IMR-90 (cell line): Measurements from ENCODE around the gene DCDC2B. TPM values are rescaled to one million over a fixed set of nuclear protein-coding genes. Genes with fewer than 3 reads are reported as not detected.

Experiments used
- ATAC-seq: fragments of 200-7000 bp; cut with Tn5 transposase; 2 replicates; pipeline ENCODE4 v1.9.1; 2020; ENCODE audit warnings: low read depth, mild to moderate bottlenecking, moderate library complexity
- BruUV-seq: library from RNA; stranded (reverse); fragments of 400-500 nt; replicated peaks from 2 replicates; lab custom pipeline; 2021; lab: Mats Ljungman, UMichigan
- CTCF ChIA-PET: fragments of 300-600 bp; formaldehyde crosslinking; extraction: SDS; loops from one replicate; lab custom pipeline; 2021; ENCODE audit warnings: antibody characterized with exemption; lab: Yijun Ruan, JAX
- POLR2A ChIA-PET: fragments of 300-600 bp; sonication (Branson Sonifier 250); formaldehyde crosslinking; loops from one replicate; lab custom pipeline; 2022; ENCODE audit warnings: antibody characterized with exemption; ENCODE audit not compliant: unreplicated experiment; lab: Charles Lee
- DNase-seq: peaks from one replicate; pipeline ENCODE4 v3.0.0; 2013
- H2AFZ ChIP-seq: replicated peaks from 2 replicates; pipeline ENCODE3; 2013; ENCODE audit warnings: low read length, mild to moderate bottlenecking; ENCODE audit not compliant: poor library complexity
- H2AK5ac ChIP-seq: 2 replicates; pipeline ENCODE4 v1.6.1; 2013; ENCODE audit warnings: low read depth, low read length, inconsistent platforms
- H2AK9ac ChIP-seq: replicated peaks from 2 replicates; pipeline ENCODE3; 2013; ENCODE audit warnings: mild to moderate bottlenecking, low read depth, low read length, moderate library complexity; ENCODE audit not compliant: poor library complexity
- H2BK120ac ChIP-seq: 2 replicates; pipeline ENCODE4 v1.6.1; 2013; ENCODE audit warnings: low read depth, low read length, inconsistent platforms
- H2BK15ac ChIP-seq: 3 replicates; pipeline ENCODE4 v1.6.1; 2013; ENCODE audit warnings: low read depth, low read length, inconsistent platforms
- H2BK20ac ChIP-seq: 2 replicates; pipeline ENCODE4 v1.6.1; 2013; ENCODE audit warnings: low read depth, mild to moderate bottlenecking, inconsistent platforms, low read length, moderate library complexity
- H2BK5ac ChIP-seq: 2 replicates; pipeline ENCODE4 v1.6.1; 2013; ENCODE audit warnings: mild to moderate bottlenecking, low read depth, low read length, inconsistent platforms; ENCODE audit not compliant: poor library complexity, severe bottlenecking
- H3K14ac ChIP-seq: replicated peaks from 2 replicates; pipeline ENCODE4 v1.6.1; 2013; ENCODE audit warnings: low read depth, low read length, inconsistent platforms
- H3K18ac ChIP-seq: 2 replicates; pipeline ENCODE4 v1.6.1; 2013; ENCODE audit warnings: low read depth, low read length, control low read depth
- H3K23ac ChIP-seq: 2 replicates; pipeline ENCODE4 v1.6.1; 2013; ENCODE audit warnings: low read depth, low read length, inconsistent platforms
- H3K27ac ChIP-seq: 2 replicates; pipeline ENCODE4 v1.5.1; 2013; ENCODE audit warnings: mild to moderate bottlenecking, control low read depth, low read length; ENCODE audit not compliant: insufficient read depth
- H3K27me3 ChIP-seq: 2 replicates; pipeline ENCODE4 v1.6.1; 2013; ENCODE audit warnings: low read length; ENCODE audit not compliant: control insufficient read depth, insufficient read depth
- H3K36me3 ChIP-seq: 2 replicates; pipeline ENCODE4 v1.6.1; 2013; ENCODE audit warnings: low read length, mixed read lengths; ENCODE audit not compliant: control insufficient read depth, insufficient read depth
- H3K4ac ChIP-seq: 2 replicates; pipeline ENCODE4 v1.6.1; 2013; ENCODE audit warnings: low read depth, low read length, inconsistent platforms
- H3K4me1 ChIP-seq: 2 replicates; pipeline ENCODE4 v1.6.1; 2013; ENCODE audit warnings: low read length, mixed read lengths; ENCODE audit not compliant: control insufficient read depth, insufficient read depth
- H3K4me2 ChIP-seq: 2 replicates; pipeline ENCODE4 v1.6.1; 2013; ENCODE audit warnings: low read depth, mild to moderate bottlenecking, control low read depth, low read length, moderate library complexity
- H3K4me3 ChIP-seq: 2 replicates; pipeline ENCODE4 v1.5.1; 2013; ENCODE audit warnings: low read depth, mild to moderate bottlenecking, control low read depth, low read length, moderate library complexity; ENCODE audit not compliant: insufficient read depth
- H3K56ac ChIP-seq: 2 replicates; pipeline ENCODE4 v1.6.1; 2013; ENCODE audit warnings: low read length, inconsistent platforms; ENCODE audit not compliant: insufficient read depth; ENCODE audit errors: extremely low read depth
- H3K79me1 ChIP-seq, 2 experiments: 2 replicates each; pipeline ENCODE4 v1.6.1; 2013; ENCODE audit warnings: low read length in 2 of 2, inconsistent platforms in 1 of 2, low read depth in 1 of 2
- H3K9ac ChIP-seq: 2 replicates; pipeline ENCODE4 v1.6.1; 2013; ENCODE audit warnings: low read depth, low read length, control low read depth
- H3K9me1 ChIP-seq: 2 replicates; pipeline ENCODE4 v1.6.1; 2013; ENCODE audit warnings: low read length, inconsistent platforms; ENCODE audit not compliant: insufficient read depth
- H3K9me3 ChIP-seq: 2 replicates; pipeline ENCODE4 v1.6.1; 2013; ENCODE audit warnings: low read length; ENCODE audit not compliant: control insufficient read depth, insufficient read depth
- H4K20me1 ChIP-seq: 2 replicates; pipeline ENCODE4 v1.6.1; 2013; ENCODE audit warnings: low read length, inconsistent platforms; ENCODE audit not compliant: insufficient read depth
- H4K5ac ChIP-seq: 2 replicates; pipeline ENCODE4 v1.6.1; 2013; ENCODE audit warnings: mild to moderate bottlenecking, low read depth, low read length, control low read depth
- H4K8ac ChIP-seq, 2 experiments: 2 replicates each; pipeline ENCODE4 v1.6.1; 2013; ENCODE audit warnings: low read depth in 2 of 2, low read length in 2 of 2, control low read depth in 1 of 2, inconsistent platforms in 1 of 2
- H4K91ac ChIP-seq: 2 replicates; pipeline ENCODE4 v1.6.1; 2013; ENCODE audit warnings: low read depth, low read length, inconsistent platforms; ENCODE audit not compliant: insufficient read depth
- BHLHE40 ChIP-seq: fragments of 150-350 bp; IDR thresholded peaks from 2 replicates; pipeline ENCODE4 v1.6.1; 2016; ENCODE audit warnings: mild to moderate bottlenecking, low read depth, low read length
- CHD1 ChIP-seq: IDR thresholded peaks from 2 replicates; pipeline ENCODE4 v1.6.1; 2012; ENCODE audit warnings: low read depth, low read length, improper control_type of control experiment
- FOS ChIP-seq: fragments of 150-350 bp; IDR thresholded peaks from 2 replicates; pipeline ENCODE4 v1.6.1; 2016; ENCODE audit warnings: low read depth, low read length
- MAFK ChIP-seq: IDR thresholded peaks from 2 replicates; pipeline ENCODE4 v1.6.1; 2012; ENCODE audit warnings: low read depth, low read length, improper control_type of control experiment
- MAZ ChIP-seq: IDR thresholded peaks from 2 replicates; pipeline ENCODE4 v1.6.1; 2012; ENCODE audit warnings: low read depth, mild to moderate bottlenecking, low read length, improper control_type of control experiment, moderate library complexity, borderline replicate concordance
- MXI1 ChIP-seq: IDR thresholded peaks from 2 replicates; pipeline ENCODE4 v1.6.1; 2012; ENCODE audit warnings: low read depth, mild to moderate bottlenecking, low read length, moderate library complexity, borderline replicate concordance
- NFE2L2 ChIP-seq: fragments of 150-350 bp; IDR thresholded peaks from 2 replicates; pipeline ENCODE4 v1.6.1; 2016; ENCODE audit warnings: low read depth, mild to moderate bottlenecking, low read length
- RAD21 ChIP-seq: IDR thresholded peaks from 2 replicates; pipeline ENCODE4 v1.6.1; 2012; ENCODE audit warnings: low read length, improper control_type of control experiment
- RCOR1 ChIP-seq: IDR thresholded peaks from 2 replicates; pipeline ENCODE4 v1.6.1; 2012; ENCODE audit warnings: mild to moderate bottlenecking, low read length, improper control_type of control experiment; ENCODE audit not compliant: insufficient replicate concordance
- SMC3 ChIP-seq: fragments of 150-350 bp; IDR thresholded peaks from 2 replicates; pipeline ENCODE4 v1.6.1; 2016; ENCODE audit warnings: low read depth, mild to moderate bottlenecking, antibody characterized with exemption, low read length, moderate library complexity
- USF2 ChIP-seq: fragments of 150-350 bp; IDR thresholded peaks from 2 replicates; pipeline ENCODE4 v1.6.1; 2017; ENCODE audit warnings: mild to moderate bottlenecking, antibody characterized with exemption, low read length, low read depth
- WGBS, 2 experiments: methylation state at CpG; one replicate each; pipeline versions ENCODE4 v1.1.5 to v1.1.7; 2013; ENCODE audit warnings: missing lambda C conversion rate in 2 of 2; ENCODE audit not compliant: insufficient read length in 1 of 2; ENCODE audit errors: extremely low coverage in 2 of 2; 5-methylcytosine and 5-hydroxymethylcytosine counted together
- dilution Hi-C: fragments of 300-500 bp; cut with HindIII; formaldehyde crosslinking; loops from one replicate; pipeline ENCODE4 v1.14.3; 2018; ENCODE audit warnings: low sequenced_read_pairs; ENCODE audit not compliant: unreplicated experiment
- in situ Hi-C: fragments of 300-500 bp; cut with MboI; formaldehyde crosslinking; loops from 3 replicates; pipeline ENCODE4 v1.14.3; 2019; ENCODE audit warnings: low sequenced_read_pairs, inconsistent platforms, mixed read lengths
- intact Hi-C: fragments of 100-400 bp; cut with micrococcal nuclease; formaldehyde crosslinking; loops from 2 replicates; pipeline ENCODE4 v1.10.0; 2022
- polyA plus RNA-seq, 3 experiments: library from polyadenylated mRNA; depleted of rRNA; stranded (reverse); fragments of >200 nt; gene quantifications; 2 replicates each; pipeline ENCODE4 v1.2.3, GENCODE V29; 2012; ENCODE audit warnings: low replicate concordance in 1 of 3
- total RNA-seq: library from RNA; depleted of rRNA; stranded (reverse); fragments of >200 nt; gene quantifications from 2 replicates; pipeline ENCODE4 v1.2.3, GENCODE V29; 2012
- TF ChIP-seq, protein P1 (sequence below): fragments of 150-350 bp; IDR thresholded peaks from 2 replicates; pipeline ENCODE4 v1.6.1; 2016; ENCODE audit warnings: low read depth, mild to moderate bottlenecking, low read length, moderate library complexity, borderline replicate concordance

The DCDC2B gene
- total and polyA plus RNA-seq, 2 of the 4 experiments (the other 2 are of a cell fraction), result not detected

DNA sequence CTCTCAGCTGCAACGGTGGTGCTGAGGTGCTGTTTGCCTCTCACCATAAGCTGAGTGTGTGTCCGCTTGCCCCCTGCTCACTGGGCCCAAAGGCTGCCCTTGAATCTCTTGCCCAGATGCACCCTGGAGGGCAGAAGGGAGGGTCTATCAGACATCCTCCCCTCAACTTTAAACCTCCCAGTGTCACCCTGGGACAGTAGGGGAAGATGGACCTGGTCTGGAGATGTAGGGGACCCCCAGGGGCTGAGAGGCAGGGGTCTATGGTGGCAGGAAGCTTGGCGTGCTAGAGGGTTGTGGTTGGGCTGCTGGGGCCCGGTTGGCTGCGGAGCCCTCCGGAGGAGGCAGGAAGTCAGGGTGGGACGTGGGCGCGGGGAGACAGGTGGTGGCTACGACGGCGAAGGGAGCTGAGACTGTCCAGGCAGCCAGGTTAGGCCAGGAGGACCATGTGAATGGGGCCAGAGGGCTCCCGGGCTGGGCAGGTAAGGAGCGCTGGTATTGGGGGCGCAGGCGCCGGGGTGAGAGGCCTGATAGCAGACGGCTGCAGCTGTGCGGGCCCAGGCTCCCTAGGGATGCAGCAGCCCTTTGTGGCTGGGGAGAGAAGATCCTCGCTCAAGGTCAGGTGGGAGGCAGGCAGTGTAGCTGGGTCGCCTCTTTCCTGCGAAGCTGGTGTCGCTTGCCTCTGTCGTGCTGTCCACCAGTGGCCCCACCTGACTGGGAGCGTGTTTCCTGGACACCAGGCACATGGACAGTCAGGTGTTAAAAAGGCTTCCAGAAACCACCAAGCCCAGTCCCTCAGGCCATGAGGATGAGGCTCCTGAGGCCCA lies 42.2 kb downstream of the DCDC2B start, which contains the start of gene LCK (continued):
- no peak for TF ChIP-seq SMC3

- Histone ChIP-seq H3K4me2 (no peak overlapping the region), H3K4me3 (no peak overlapping the region), H4K91ac (no peak overlapping the region), H3K27ac (no peak overlapping the region), H3K4me1 (no peaks in the 10 kb centered on the region), H3K23ac (no peak overlapping the region), H2AK9ac (no peak overlapping the region), H3K36me3 (no peaks in the 10 kb centered on the region), H3K9ac (no peak overlapping the region), H3K27me3 (peaks cover 2% of the 10 kb centered on the region; the same call in 1 of the 2 replicates), H2AK5ac (no peak overlapping the region), H3K79me1 (no peaks in the 10 kb centered on the region), H3K18ac (no peak overlapping the region), H4K8ac (no peak overlapping the region), H3K56ac (no peak overlapping the region), H3K9me1 (no peaks in the 10 kb centered on the region), H2BK20ac (no peak overlapping the region), H2BK15ac (no peak overlapping the region), H2BK120ac (no peak overlapping the region), H3K4ac (no peak overlapping the region), H4K20me1 (no peaks in the 10 kb centered on the region), H3K9me3 (no peaks in the 10 kb centered on the region), H2BK5ac (no peak overlapping the region), H2AFZ (peak overlapping the region; percentile 18), H3K14ac (no peak overlapping the region), H4K5ac (no peak overlapping the region)
- no peak for ATAC-seq
- intact Hi-C loops, result no loop called here
- in situ Hi-C loops, result no loop called here
- 60% methylated on average over 1 of the region's 10 CpGs; no CpG with 5 or more reads in 1 of the 2 experiments for WGBS, 2 experiments
- no TSS peak for BruUV-seq
- no peak for DNase-seq
- POLR2A ChIA-PET, result no interaction called here
- dilution Hi-C loops, result no loop called here
- CTCF ChIA-PET, result no interaction called here
- no peak for TF ChIP-seq RCOR1
- no peak for TF ChIP-seq CHD1
- TF ChIP-seq, protein P1, sequence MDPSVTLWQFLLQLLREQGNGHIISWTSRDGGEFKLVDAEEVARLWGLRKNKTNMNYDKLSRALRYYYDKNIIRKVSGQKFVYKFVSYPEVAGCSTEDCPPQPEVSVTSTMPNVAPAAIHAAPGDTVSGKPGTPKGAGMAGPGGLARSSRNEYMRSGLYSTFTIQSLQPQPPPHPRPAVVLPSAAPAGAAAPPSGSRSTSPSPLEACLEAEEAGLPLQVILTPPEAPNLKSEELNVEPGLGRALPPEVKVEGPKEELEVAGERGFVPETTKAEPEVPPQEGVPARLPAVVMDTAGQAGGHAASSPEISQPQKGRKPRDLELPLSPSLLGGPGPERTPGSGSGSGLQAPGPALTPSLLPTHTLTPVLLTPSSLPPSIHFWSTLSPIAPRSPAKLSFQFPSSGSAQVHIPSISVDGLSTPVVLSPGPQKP, result no peak
- no peak for TF ChIP-seq NFE2L2
- TF ChIP-seq MXI1, result no peak
- TF ChIP-seq FOS, result no peak
- no peak for TF ChIP-seq USF2
- no peak for TF ChIP-seq RAD21
- TF ChIP-seq MAZ, result no peak
- TF ChIP-seq BHLHE40, result no peak
- no peak for TF ChIP-seq MAFK
- TF ChIP-seq SMC3, result no peak
These were observed 46.5 kb downstream of the DCDC2B start for GRCh38 chr1:32255072-32256071.
